H1 (cell line): Measurements from ENCODE around the gene SLC13A3. TPM values are rescaled to one million over a fixed set of nuclear protein-coding genes. Genes with fewer than 3 reads are reported as not detected.

ENCODE experiments used
- ATF3 ChIP-seq: IDR thresholded peaks from 2 replicates; pipeline ENCODE4 v1.6.1; 2011; ENCODE audit warnings: low read depth, mild to moderate bottlenecking, low read length; ENCODE audit not compliant: insufficient read depth
- EP300 ChIP-seq, 2 experiments: IDR thresholded peaks; 1 replicate in 1 of 2; 2 replicates in 1 of 2; pipeline ENCODE4 v1.6.1; 2011 to 2012; ENCODE audit warnings: low read depth in 2 of 2, low read length in 2 of 2, mild to moderate bottlenecking in 2 of 2, borderline replicate concordance in 1 of 2, inconsistent platforms in 1 of 2, moderate library complexity in 1 of 2
- GTF2F1 ChIP-seq: IDR thresholded peaks from 2 replicates; pipeline ENCODE4 v1.6.1; 2012; ENCODE audit warnings: low read depth, low read length, improper control_type of control experiment, borderline replicate concordance
- SP1 ChIP-seq: IDR thresholded peaks from 2 replicates; pipeline ENCODE4 v1.6.1; 2011; ENCODE audit warnings: low read depth, low read length
- SP2 ChIP-seq: IDR thresholded peaks from 2 replicates; pipeline ENCODE4 v1.6.1; 2012; ENCODE audit warnings: mild to moderate bottlenecking, low read length, inconsistent platforms
- SRF ChIP-seq: IDR thresholded peaks from 2 replicates; pipeline ENCODE4 v1.6.1; 2011; ENCODE audit warnings: mild to moderate bottlenecking, low read depth, low read length, moderate library complexity
- polyA plus RNA-seq, 7 experiments: library from polyadenylated mRNA; depleted of rRNA in 3 of 7; stranded (reverse) in 5 of 7; unstranded in 2 of 7; fragments of >200 nt in 5 of 7; fragments of 200-250 nt in 2 of 7; gene quantifications; 1 replicate in 5 of 7; 2 replicates in 1 of 7; 4 replicates in 1 of 7; pipeline versions ENCODE4 v1.2.1 to v1.2.3, GENCODE V29; 2011 to 2013; ENCODE audit warnings: missing spikeins in 2 of 7, mixed read lengths in 2 of 7
- total RNA-seq: library from RNA; stranded (reverse); fragmentation: NEBNext Ultra II Directional; extraction: Animal tissue kit (Norgen Biotek cat#: 25700); gene quantifications from 2 replicates; pipeline ENCODE4 v1.2.1, GENCODE V29; 2021

The SLC13A3 gene
- total and polyA plus RNA-seq, 2 of the 8 experiments (the other 6 are each of a cell fraction or from before 2014, with no cell fraction given) = 9.4 to 12.6 TPM

GRCh38 chr20:46640044-46640443 lies 11.2 kb downstream of the SLC13A3 start (continued):
- TF ChIP-seq ATF3 (no peak), EP300 (IDR thresholded peaks at IDR 0.05; ENCODE audit: borderline replicate concordance in 1 of 2, low read depth in 2 of 2, low read length in 2 of 2) (no peak), SP2 (no peak), SRF (no peak), GTF2F1 (no peak), SP1 (no peak)
